Bronchial epithelial cell (primary cell): ENCODE measurements around the gene C2orf15. TPM values are rescaled to one million over a fixed set of nuclear protein-coding genes. Genes with fewer than 3 reads are reported as not detected.
A peak's percentile ranks its signal among the peaks of the same experiment; 100 is the strongest.

ENCODE experiments used
- DNase-seq: peaks from one replicate; pipeline ENCODE4 v3.0.0-alpha.2; 2010; ENCODE audit warnings: low read depth
- FAIRE-seq: peaks from 2 replicates; lab custom pipeline; 2011; peaks lifted over from hg19 to GRCh38; lab: Jason Lieb, UNC
- H3K27me3 ChIP-seq: 2 replicates; pipeline ENCODE4 v1.5.1; 2011; ENCODE audit warnings: low read length; ENCODE audit not compliant: control insufficient read depth, insufficient read depth
- H3K36me3 ChIP-seq: 2 replicates; pipeline ENCODE4 v1.5.1; 2011; ENCODE audit warnings: low read length; ENCODE audit not compliant: control insufficient read depth, insufficient read depth
- H3K4me3 ChIP-seq: 2 replicates; pipeline ENCODE4 v1.5.1; 2011; ENCODE audit warnings: mild to moderate bottlenecking, low read depth, low read length, control low read depth
- total RNA-seq: library from RNA; depleted of rRNA; stranded (reverse); fragments of >200 nt; gene quantifications from 2 replicates; pipeline ENCODE4 v1.2.1, GENCODE V29; 2014
- TF ChIP-seq, protein P1 (sequence below): IDR thresholded peaks from 2 replicates; pipeline ENCODE4 v1.5.1; 2011; ENCODE audit warnings: mild to moderate bottlenecking, moderate library complexity, low read length, control low read depth, inconsistent platforms; ENCODE audit not compliant: insufficient read depth, severe bottlenecking

Gene C2orf15
- total RNA-seq, 1 donor from 2014 or later = 1.1 TPM

DNA sequence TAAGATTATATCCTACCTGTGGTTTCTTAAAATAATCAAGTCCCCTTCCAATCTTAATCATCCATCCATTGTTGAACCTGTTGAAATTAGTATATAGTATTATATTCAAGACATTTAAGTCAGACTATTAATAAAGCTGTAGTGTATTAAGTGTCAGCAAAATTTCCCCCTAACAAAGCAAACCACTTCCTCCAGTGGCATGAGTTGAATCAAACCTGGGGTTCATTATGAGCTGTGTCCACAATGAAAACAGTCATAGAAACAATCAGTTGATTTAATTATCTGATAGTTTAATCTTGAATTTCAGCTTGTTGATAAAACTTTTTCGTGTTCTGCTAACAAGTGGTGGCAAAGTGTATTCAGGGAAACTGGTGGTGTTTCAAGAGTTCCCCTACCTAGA, 28.0 kb downstream of the C2orf15 start:
- Histone ChIP-seq H3K36me3 (peaks cover 9% of the 10 kb centered on the region), H3K4me3 (no peak overlapping the region), H3K27me3 (no peaks in the 10 kb centered on the region)
- no peak for DNase-seq
- FAIRE-seq = no peak
- TF ChIP-seq, protein P1, sequence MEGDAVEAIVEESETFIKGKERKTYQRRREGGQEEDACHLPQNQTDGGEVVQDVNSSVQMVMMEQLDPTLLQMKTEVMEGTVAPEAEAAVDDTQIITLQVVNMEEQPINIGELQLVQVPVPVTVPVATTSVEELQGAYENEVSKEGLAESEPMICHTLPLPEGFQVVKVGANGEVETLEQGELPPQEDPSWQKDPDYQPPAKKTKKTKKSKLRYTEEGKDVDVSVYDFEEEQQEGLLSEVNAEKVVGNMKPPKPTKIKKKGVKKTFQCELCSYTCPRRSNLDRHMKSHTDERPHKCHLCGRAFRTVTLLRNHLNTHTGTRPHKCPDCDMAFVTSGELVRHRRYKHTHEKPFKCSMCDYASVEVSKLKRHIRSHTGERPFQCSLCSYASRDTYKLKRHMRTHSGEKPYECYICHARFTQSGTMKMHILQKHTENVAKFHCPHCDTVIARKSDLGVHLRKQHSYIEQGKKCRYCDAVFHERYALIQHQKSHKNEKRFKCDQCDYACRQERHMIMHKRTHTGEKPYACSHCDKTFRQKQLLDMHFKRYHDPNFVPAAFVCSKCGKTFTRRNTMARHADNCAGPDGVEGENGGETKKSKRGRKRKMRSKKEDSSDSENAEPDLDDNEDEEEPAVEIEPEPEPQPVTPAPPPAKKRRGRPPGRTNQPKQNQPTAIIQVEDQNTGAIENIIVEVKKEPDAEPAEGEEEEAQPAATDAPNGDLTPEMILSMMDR = no peak

DNA sequence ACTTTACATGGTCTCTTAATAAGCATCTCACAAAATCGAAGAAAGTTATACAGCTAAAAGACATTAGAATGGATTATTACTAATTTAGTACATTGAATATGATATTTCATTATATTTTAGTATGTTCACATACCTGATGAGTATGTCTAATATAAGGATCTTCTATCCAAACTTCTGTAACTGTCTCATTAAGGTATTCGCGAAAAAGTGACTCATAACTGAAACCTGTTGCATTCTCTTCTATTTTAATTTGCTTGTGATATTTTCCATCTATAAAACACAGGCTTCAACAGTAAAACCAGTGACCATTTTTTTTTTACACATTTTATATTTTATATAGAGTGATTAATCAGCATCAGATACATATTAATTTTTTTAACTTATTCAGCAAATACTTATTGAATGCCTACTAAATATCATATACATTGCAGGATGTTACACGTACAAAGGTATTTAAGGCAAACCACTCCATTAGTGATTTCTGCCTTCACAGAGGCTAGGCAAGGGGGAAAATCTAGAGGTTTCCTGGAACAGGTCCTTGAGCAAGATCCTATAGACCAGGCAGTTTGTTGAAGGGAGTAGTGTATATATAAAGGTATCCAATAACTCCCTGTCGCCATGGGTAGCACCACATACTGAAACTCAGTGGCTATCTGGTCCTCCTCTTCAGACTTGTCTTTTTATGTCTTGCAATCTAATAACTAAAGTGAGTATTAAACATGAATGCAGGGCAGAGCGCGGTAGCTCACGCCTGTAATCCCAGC, 30.1 kb downstream of the C2orf15 start:
- Histone ChIP-seq H3K36me3 (peaks cover 9% of the 10 kb centered on the region), H3K27me3 (no peaks in the 10 kb centered on the region), H3K4me3 (no peak overlapping the region)
- DNase-seq = no peak
- FAIRE-seq = no peak
- TF ChIP-seq, protein P1 = no peak

DNA sequence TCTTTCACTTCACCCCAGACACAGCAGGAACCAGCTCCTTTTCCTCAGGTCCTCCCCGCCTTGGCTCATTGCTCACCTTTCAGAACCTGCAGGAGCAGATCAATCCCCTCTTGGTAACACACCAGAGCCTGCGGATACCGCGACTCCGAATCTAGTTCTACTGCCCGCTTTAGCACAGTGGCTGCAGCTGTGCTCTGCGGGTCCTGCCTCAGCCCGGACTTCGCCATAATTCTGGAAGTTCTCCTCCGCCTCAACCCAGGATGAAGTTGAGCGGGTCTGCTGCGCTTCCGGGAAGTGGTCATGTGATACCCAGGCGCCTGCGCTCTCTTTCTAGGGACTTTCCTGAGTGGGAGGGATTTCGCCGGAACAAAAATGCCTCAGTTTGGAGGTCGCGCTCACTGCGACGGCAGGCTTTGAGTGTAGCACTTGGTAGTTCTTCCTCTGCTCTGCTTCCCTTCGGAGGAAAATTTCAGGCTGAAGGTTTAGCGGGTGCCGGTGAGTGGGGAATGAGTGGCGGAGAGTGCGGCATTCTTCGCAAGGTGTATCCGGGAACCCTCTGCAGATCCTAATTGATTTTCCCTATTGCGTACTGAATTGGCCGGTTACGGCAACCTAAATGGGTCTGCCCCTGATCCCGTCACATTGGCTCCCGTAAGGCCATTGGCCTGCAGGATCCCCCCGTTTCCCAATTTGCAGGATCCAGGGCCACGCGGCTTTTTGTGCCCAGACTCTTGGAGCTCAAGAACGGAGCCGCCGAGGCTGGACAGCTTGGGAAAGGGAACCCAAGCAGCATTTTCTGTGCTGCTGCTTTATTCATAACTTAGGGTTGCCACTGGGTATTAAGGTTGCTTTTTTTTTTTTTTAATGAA, 39.5 kb downstream of the C2orf15 start, which contains the start of the genes MITD1 and MRPL30:
Gene MITD1 (minus strand): TSS at position 304 of the 869 bp plus-strand sequence. CDS start 77 bp downstream, at position 227.
Gene MRPL30 (plus strand): TSS at position 430 of the 869 bp plus-strand sequence. CDS start 5,020 bp downstream, outside the sequence.
- TF ChIP-seq, protein P1 = no peak
- Histone ChIP-seq H3K27me3 (no peaks in the 10 kb centered on the region), H3K36me3 (no peaks in the 10 kb centered on the region), H3K4me3 (peak within 1 kb of the TSS; percentile 84)
- FAIRE-seq (no peak), DNase-seq (peak; percentile 93)

DNA sequence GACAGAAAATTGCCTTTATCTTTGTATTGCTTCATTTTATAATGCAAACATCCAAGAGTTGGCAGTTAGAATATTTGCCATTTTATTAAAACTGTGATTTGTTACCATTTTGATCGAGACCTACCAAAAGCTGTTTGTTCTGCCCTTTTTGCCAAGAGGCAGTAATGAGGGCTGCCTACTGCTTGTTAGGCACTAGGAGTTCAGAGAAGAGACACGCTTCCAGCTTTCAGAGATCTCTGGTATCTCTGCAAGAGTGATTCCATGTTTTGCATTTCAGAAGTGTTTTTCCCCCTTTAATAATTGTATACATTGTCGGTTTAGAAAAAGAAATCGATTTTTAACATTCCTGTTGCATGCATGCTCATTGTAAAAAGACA, 40.1 kb downstream of the C2orf15 start:
- TF ChIP-seq, protein P1 = no peak
- Histone ChIP-seq H3K27me3 (no peaks in the 10 kb centered on the region), H3K4me3 (peak overlapping the region; percentile 84), H3K36me3 (no peaks in the 10 kb centered on the region)
- FAIRE-seq (no peak), DNase-seq (no peak)

DNA sequence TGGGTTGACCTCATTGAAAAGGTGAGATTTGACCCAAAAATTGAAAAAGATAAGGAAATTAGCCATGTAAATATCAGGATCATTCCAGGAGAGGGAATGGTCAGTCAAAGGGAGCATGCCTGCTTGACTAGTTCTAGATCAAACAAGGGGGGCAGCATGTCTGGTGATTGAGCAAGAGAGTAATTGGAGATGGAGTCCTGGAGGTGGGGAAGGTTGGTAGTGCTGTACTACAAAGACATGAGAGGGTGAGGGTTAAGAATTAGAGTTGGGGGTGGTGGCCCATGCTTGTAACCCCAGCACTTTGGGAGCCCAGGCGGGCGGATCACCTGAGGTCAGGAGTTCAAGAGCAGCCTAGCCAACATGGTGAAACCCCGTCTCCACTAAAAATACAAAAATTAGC, 41.5 kb downstream of the C2orf15 start:
- DNase-seq (peak; percentile 17), FAIRE-seq (no peak)

More for the DNA sequence above, 41.5 kb downstream of the C2orf15 start:
- Histone ChIP-seq H3K27me3 (no peaks in the 10 kb centered on the region), H3K36me3 (peaks cover 3% of the 10 kb centered on the region), H3K4me3 (no peak overlapping the region)
- TF ChIP-seq, protein P1 = no peak
